B cell (primary cell): ENCODE results near the gene AHDC1. TPM values are rescaled to one million over a fixed set of nuclear protein-coding genes. Genes with fewer than 3 reads are reported as not detected.

Experiments used
- ATAC-seq: fragments of 200-7000 bp; cut with Tn5 transposase; one replicate; pipeline ENCODE4 v1.10.0; 2021; ENCODE audit warnings: low read depth, mild to moderate bottlenecking, moderate number of reproducible peaks, moderate library complexity
- CTCF ChIA-PET: fragments of 350-600 bp; sonication (Branson Sonifier 250); formaldehyde crosslinking; loops from one replicate; lab custom pipeline; 2021; ENCODE audit warnings: antibody characterized with exemption, inconsistent platforms; lab: Charles Lee
- POLR2A ChIA-PET: fragments of 350-600 bp; sonication (Branson Sonifier 250); formaldehyde crosslinking; loops from one replicate; lab custom pipeline; 2021; ENCODE audit warnings: antibody characterized with exemption; lab: Charles Lee
- DNase-seq: peaks from one replicate; pipeline ENCODE4 v3.0.0; 2013
- H2AFZ ChIP-seq: 2 replicates; pipeline ENCODE4 v1.6.1; 2012; ENCODE audit warnings: mild to moderate bottlenecking, low read depth, low read length; ENCODE audit not compliant: insufficient read depth, poor library complexity, severe bottlenecking
- H3K27ac ChIP-seq, 2 donors: 1 replicate in 1 of 2; 2 replicates in 1 of 2; pipeline ENCODE4 v1.5.1; 2012 to 2013; ENCODE audit warnings: low read length in 2 of 2, mild to moderate bottlenecking in 2 of 2, moderate library complexity in 1 of 2
- H3K27me3 ChIP-seq, 4 experiments: fragments of 200-600 bp in 1 of 4; sonication (generic) in 1 of 4; replicated peaks in 1 of 4; 1 replicate in 2 of 4; 2 replicates in 2 of 4; pipeline versions ENCODE4 v1.6.1 to v1.7.0; 2013 to 2016; ENCODE audit warnings: low read length in 3 of 4, mild to moderate bottlenecking in 2 of 4, mixed read lengths in 1 of 4, moderate library complexity in 1 of 4; ENCODE audit not compliant: insufficient read depth in 4 of 4, control insufficient read depth in 3 of 4; ENCODE audit errors: control extremely low read depth in 1 of 4
- H3K36me3 ChIP-seq, 2 experiments: replicated peaks in 1 of 2; 1 replicate in 1 of 2; 2 replicates in 1 of 2; pipeline versions ENCODE4 v1.6.1 to v1.7.1; 2013; ENCODE audit warnings: low read length in 1 of 2; ENCODE audit not compliant: insufficient read depth in 2 of 2, control insufficient read depth in 1 of 2; ENCODE audit errors: control extremely low read depth in 1 of 2, extremely low read depth in 1 of 2
- H3K4me1 ChIP-seq, 2 donors: fragments of 200-600 bp in 1 of 2; sonication (generic) in 1 of 2; 1 replicate in 1 of 2; 2 replicates in 1 of 2; pipeline versions ENCODE4 v1.5.1 to v1.6.1; 2013 to 2017; ENCODE audit warnings: low read length in 2 of 2; ENCODE audit not compliant: control insufficient read depth in 2 of 2, insufficient read depth in 2 of 2
- H3K4me2 ChIP-seq: replicated peaks from 2 replicates; pipeline ENCODE3; 2012; ENCODE audit warnings: mild to moderate bottlenecking, low read depth, low read length; ENCODE audit not compliant: poor library complexity, severe bottlenecking
- H3K4me3 ChIP-seq, 5 experiments: fragments of 200-600 bp in 1 of 5; sonication (generic) in 1 of 5; 1 replicate in 3 of 5; 2 replicates in 2 of 5; pipeline versions ENCODE4 v1.5.1 to v1.7.0; 2011 to 2016; ENCODE audit warnings: low read length in 4 of 5, mild to moderate bottlenecking in 4 of 5, low read depth in 2 of 5, control low read depth in 1 of 5, moderate library complexity in 1 of 5; ENCODE audit not compliant: insufficient read depth in 1 of 5; ENCODE audit errors: control extremely low read depth in 1 of 5, extremely low read depth in 1 of 5
- H3K79me2 ChIP-seq: fragments of 200-600 bp; sonication (generic); one replicate; pipeline ENCODE4 v1.6.0; 2016; ENCODE audit warnings: low read length; ENCODE audit not compliant: control insufficient read depth, insufficient read depth
- H3K9ac ChIP-seq: fragments of 200-600 bp; sonication (generic); 2 replicates; pipeline ENCODE4 v1.6.1; 2017; ENCODE audit warnings: mild to moderate bottlenecking, low read length, moderate library complexity
- H3K9me3 ChIP-seq, 3 donors: one replicate each; pipeline versions ENCODE4 v1.6.1 to v1.7.1; 2013; ENCODE audit warnings: low read length in 2 of 3; ENCODE audit not compliant: control insufficient read depth in 2 of 3, insufficient read depth in 1 of 3; ENCODE audit errors: control extremely low read depth in 1 of 3
- H4K20me1 ChIP-seq: 2 replicates; pipeline ENCODE4 v1.6.0; 2012; ENCODE audit warnings: mild to moderate bottlenecking, low read length; ENCODE audit not compliant: insufficient read depth, control insufficient read depth, poor library complexity, severe bottlenecking
- H3K27ac Mint-ChIP-seq: one replicate; pipeline ENCODE4 v1.8.0; 2021; ENCODE audit warnings: mixed read lengths
- H3K27me3 Mint-ChIP-seq: one replicate; pipeline ENCODE4 v1.8.0; 2021; ENCODE audit warnings: mixed read lengths
- H3K4me1 Mint-ChIP-seq: one replicate; pipeline ENCODE4 v1.8.0; 2021; ENCODE audit warnings: mixed read lengths
- H3K4me3 Mint-ChIP-seq: one replicate; pipeline ENCODE4 v1.8.0; 2021; ENCODE audit warnings: mixed read lengths
- H3K9me3 Mint-ChIP-seq: one replicate; pipeline ENCODE4 v1.8.0; 2022; ENCODE audit warnings: mixed read lengths; ENCODE audit not compliant: insufficient read depth
- CTCF ChIP-seq: fragments of 200-600 bp; IDR thresholded peaks from one replicate; pipeline ENCODE4 v1.8.0; 2022; ENCODE audit warnings: antibody characterized with exemption, mild to moderate bottlenecking
- EZH2 ChIP-seq: IDR thresholded peaks from 2 replicates; pipeline ENCODE4 v1.6.1; 2012; ENCODE audit warnings: borderline replicate concordance, low read depth, mild to moderate bottlenecking, moderate library complexity, low read length; ENCODE audit not compliant: insufficient read depth, poor library complexity, severe bottlenecking
- WGBS: methylation state at CpG from one replicate; pipeline ENCODE4 v1.1.5; 2013; ENCODE audit warnings: missing lambda C conversion rate; ENCODE audit not compliant: insufficient coverage; 5-methylcytosine and 5-hydroxymethylcytosine counted together
- intact Hi-C: fragments of 100-400 bp; cut with micrococcal nuclease; formaldehyde crosslinking; loops from one replicate; pipeline ENCODE4 v1.10.0; 2022
- polyA plus RNA-seq: library from polyadenylated mRNA; depleted of rRNA; stranded (reverse); fragments of >200 nt; gene quantifications from 2 replicates; pipeline ENCODE4 v1.2.3, GENCODE V29; 2012
- total RNA-seq, 2 donors: library from RNA; stranded (reverse); fragments of 120-200 nt in 1 of 2; gene quantifications; 1 replicate in 1 of 2; 2 replicates in 1 of 2; pipeline versions ENCODE4 v1.2.3 to v1.2.4, GENCODE V29; 2013 to 2022

AHDC1 gene
- total and polyA plus RNA-seq, 2 donors (not counting 1 experiment from before 2014, with no cell fraction given), result 6.2 to 32.0 TPM

- TF ChIP-seq EZH2, result no peak
- no peak for TF ChIP-seq CTCF
- no peak for ATAC-seq
- peaks cover 27 to 40% of the 10 kb centered on the region in 2 donors for H3K4me1 ChIP-seq
- no peak overlapping the region for H2AFZ ChIP-seq
- 84% methylated on average over 22 of the region's 26 CpGs for WGBS
- ChIA-PET POLR2A (interaction anchor here (0.6 to 1.9 kb wide), 4 partner anchors 10 to 312 kb away, joined by 3 to 5 read pairs (median 4); no protein-coding TSS in a partner anchor), CTCF (interaction anchor here (0.6 to 20.3 kb wide), 5 partner anchors 29 to 319 kb away, joined by 3 to 473 read pairs (median 3); no protein-coding TSS in a partner anchor)
- H3K36me3 ChIP-seq, result peaks cover 0 to 72% of the 10 kb centered on the region in 2 experiments
- H3K4me3 Mint-ChIP-seq, result no peak overlapping the region
- H3K79me2 ChIP-seq, result peaks cover 23% of the 10 kb centered on the region
- no peaks in the 10 kb centered on the region for H3K27me3 ChIP-seq
- no peak overlapping the region for H3K27ac ChIP-seq
- no peak for DNase-seq
- peaks cover 45% of the 10 kb centered on the region for H3K4me1 Mint-ChIP-seq
- no peak overlapping the region for H3K27ac Mint-ChIP-seq
- no peaks in the 10 kb centered on the region for H3K9me3 Mint-ChIP-seq
- H3K4me3 ChIP-seq, result no peak overlapping the region
- H3K9ac ChIP-seq, result no peak overlapping the region
- peaks cover 45% of the 10 kb centered on the region for H4K20me1 ChIP-seq
- intact Hi-C loops, result no loop called here
- no peak overlapping the region for H3K4me2 ChIP-seq
- no peaks in the 10 kb centered on the region for H3K9me3 ChIP-seq
- H3K27me3 Mint-ChIP-seq, result no peaks in the 10 kb centered on the region
Measured at GRCh38 chr1:27614625-27615344, 10.8 kb upstream of the AHDC1 start.
